GM23248 (cell line): ENCODE measurements around the gene NSD2. TPM values are rescaled to one million over a fixed set of nuclear protein-coding genes. Genes with fewer than 3 reads are reported as not detected.

ENCODE experiments used
- DNase-seq: peaks from one replicate; pipeline ENCODE4 v3.0.0-alpha.2; 2015
- H2AFZ ChIP-seq: fragments of 200-600 bp; sonication (generic); 2 replicates; pipeline ENCODE4 v1.6.1; 2016; ENCODE audit warnings: antibody characterized with exemption
- H3F3A ChIP-seq: fragments of 200-600 bp; sonication (generic); 2 replicates; pipeline ENCODE4 v1.6.1; 2016; ENCODE audit warnings: mild to moderate bottlenecking, antibody characterized with exemption, mixed run types; ENCODE audit not compliant: insufficient read depth
- H3K27ac ChIP-seq: fragments of 200-600 bp; sonication (generic); 2 replicates; pipeline ENCODE4 v1.5.1; 2016; ENCODE audit warnings: mild to moderate bottlenecking
- H3K27me3 ChIP-seq: fragments of 200-600 bp; sonication (generic); replicated peaks from 2 replicates; pipeline ENCODE4 v1.6.1; 2016; ENCODE audit warnings: mild to moderate bottlenecking; ENCODE audit not compliant: insufficient read depth
- H3K36me3 ChIP-seq: fragments of 200-600 bp; sonication (generic); 2 replicates; pipeline ENCODE4 v1.6.1; 2016; ENCODE audit warnings: low read depth, mild to moderate bottlenecking
- H3K4me1 ChIP-seq: fragments of 200-600 bp; sonication (generic); 2 replicates; pipeline ENCODE4 v1.6.1; 2016; ENCODE audit warnings: mild to moderate bottlenecking; ENCODE audit not compliant: insufficient read depth
- H3K4me2 ChIP-seq: fragments of 200-600 bp; sonication (generic); one replicate; pipeline ENCODE4 v1.6.1; 2016; ENCODE audit warnings: mild to moderate bottlenecking; ENCODE audit not compliant: unreplicated experiment
- H3K4me3 ChIP-seq: fragments of 200-600 bp; sonication (generic); 2 replicates; pipeline ENCODE4 v1.5.1; 2016; ENCODE audit warnings: mild to moderate bottlenecking
- H3K79me2 ChIP-seq: fragments of 200-600 bp; sonication (generic); 2 replicates; pipeline ENCODE4 v1.6.1; 2016; ENCODE audit warnings: mild to moderate bottlenecking; ENCODE audit not compliant: insufficient read depth
- H3K9ac ChIP-seq: fragments of 200-600 bp; sonication (generic); 2 replicates; pipeline ENCODE4 v1.6.1; 2016; ENCODE audit warnings: mild to moderate bottlenecking
- H3K9me2 ChIP-seq: fragments of 200-600 bp; sonication (generic); 2 replicates; pipeline ENCODE4 v1.6.1; 2016; ENCODE audit warnings: mixed run types, mild to moderate bottlenecking, moderate library complexity; ENCODE audit not compliant: insufficient read depth
- H3K9me3 ChIP-seq: fragments of 200-600 bp; sonication (generic); one replicate; pipeline ENCODE4 v1.6.1; 2017; ENCODE audit warnings: low read depth
- H4K20me1 ChIP-seq: fragments of 200-600 bp; sonication (generic); 2 replicates; pipeline ENCODE4 v1.6.0; 2016; ENCODE audit not compliant: insufficient read depth
- EZH2 ChIP-seq: fragments of 200-600 bp; sonication (generic); IDR thresholded peaks from 2 replicates; pipeline ENCODE4 v1.6.1; 2018; ENCODE audit warnings: antibody characterized with exemption, mild to moderate bottlenecking; ENCODE audit not compliant: insufficient read depth, poor library complexity, severe bottlenecking
- EZH2phosphoT487 ChIP-seq: fragments of 200-600 bp; sonication (generic); IDR thresholded peaks from 2 replicates; pipeline ENCODE4 v1.6.1; 2018; ENCODE audit warnings: antibody characterized with exemption, moderate library complexity, mild to moderate bottlenecking, low read depth; ENCODE audit not compliant: insufficient read depth
- WGBS, 2 experiments: methylation state at CpG; one replicate each; pipeline ENCODE4 v1.1.6; 2015 to 2017; ENCODE audit warnings: low lambda C conversion rate in 2 of 2, low coverage in 1 of 2; ENCODE audit errors: missing lambda C conversion rate in 2 of 2; 5-methylcytosine and 5-hydroxymethylcytosine counted together
- in situ Hi-C: fragments of 300-500 bp; cut with MboI; formaldehyde crosslinking; loops from 2 replicates; pipeline ENCODE4 v1.15.0; 2020
- polyA plus RNA-seq: library from polyadenylated mRNA; unstranded; fragments of >200 nt; fragmentation: Nextera tagmentation; extraction: Ambion mirVana; gene quantifications from 2 replicates; pipeline ENCODE4 v1.2.1, GENCODE V29; 2016
- total RNA-seq: library from RNA; depleted of rRNA; stranded (reverse); fragments of >200 nt; shearing (Covaris generic); gene quantifications from 2 replicates; pipeline ENCODE4 v1.2.3, GENCODE V29; 2014

NSD2 gene
- total and polyA plus RNA-seq, 2 experiments from 2014 or later = 20.1 to 32.4 TPM

DNA sequence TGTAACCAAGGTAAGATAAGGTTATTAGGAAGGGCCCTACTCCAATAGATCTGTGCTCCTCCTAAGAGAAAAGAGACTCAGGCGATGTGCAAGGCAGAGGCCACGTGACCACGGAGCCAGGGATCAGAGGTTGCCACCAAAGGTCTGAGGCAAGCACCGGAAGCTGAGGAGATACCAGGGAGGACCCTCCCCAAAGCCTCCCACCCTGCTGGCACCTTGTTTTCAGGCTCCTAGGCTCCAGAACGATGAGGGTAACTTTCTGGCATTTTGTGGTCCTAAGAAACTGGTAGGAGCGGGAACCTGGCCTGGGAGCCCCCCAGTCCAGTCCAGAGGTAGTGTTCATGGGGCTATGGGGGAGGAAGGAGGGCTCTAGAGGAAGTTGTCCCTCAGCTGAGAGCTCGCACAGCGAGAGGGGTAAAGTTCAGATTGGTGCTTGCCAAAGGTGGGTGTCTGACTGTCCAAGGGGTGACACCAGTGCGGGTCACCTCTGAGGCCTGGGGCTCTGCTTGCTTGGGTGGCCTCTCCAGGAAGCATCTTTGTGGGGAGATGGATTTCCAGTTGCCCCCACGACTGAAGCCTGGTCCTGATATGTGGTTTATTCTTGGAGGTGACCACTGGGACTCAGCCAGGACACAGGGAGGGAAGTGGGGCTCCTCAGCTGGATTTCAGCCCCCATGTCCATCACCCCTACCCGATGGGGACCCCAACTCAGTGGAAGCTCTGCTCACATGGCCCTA lies 7.7 kb upstream of the NSD2 start:
- H2AFZ ChIP-seq = no peak overlapping the region
- H3K4me3 ChIP-seq = no peak overlapping the region
- H3K79me2 ChIP-seq = no peaks in the 10 kb centered on the region
- H3K27me3 ChIP-seq = no peaks in the 10 kb centered on the region
- H3F3A ChIP-seq = peaks cover 7% of the 10 kb centered on the region; the same call in 1 of the 2 replicates
- H3K4me2 ChIP-seq = no peak overlapping the region
- H3K9ac ChIP-seq = no peak overlapping the region
- H4K20me1 ChIP-seq = no peaks in the 10 kb centered on the region
- no peaks in the 10 kb centered on the region for H3K9me3 ChIP-seq
- no peaks in the 10 kb centered on the region for H3K36me3 ChIP-seq
- H3K4me1 ChIP-seq = no peaks in the 10 kb centered on the region
- in situ Hi-C loops = no loop called here
- no peaks in the 10 kb centered on the region for H3K9me2 ChIP-seq
- no peak for DNase-seq
- 97% methylated on average over 11 of the region's 11 CpGs for WGBS, 2 experiments
- TF ChIP-seq EZH2phosphoT487 (no peak), EZH2 (no peak)
- no peak overlapping the region for H3K27ac ChIP-seq

- Histone ChIP-seq H2AFZ (no peak overlapping the region), H3K4me1 (no peaks in the 10 kb centered on the region), H3K4me2 (no peak overlapping the region), H3K9me2 (no peaks in the 10 kb centered on the region), H3K36me3 (no peaks in the 10 kb centered on the region), H3K9ac (no peak overlapping the region), H3K27ac (no peak overlapping the region), H4K20me1 (no peaks in the 10 kb centered on the region), H3K4me3 (no peak overlapping the region), H3K9me3 (no peaks in the 10 kb centered on the region), H3K79me2 (no peaks in the 10 kb centered on the region), H3F3A (peaks cover 7% of the 10 kb centered on the region; the same call in 1 of the 2 replicates), H3K27me3 (no peaks in the 10 kb centered on the region)
- TF ChIP-seq EZH2 (no peak), EZH2phosphoT487 (no peak)
- 81 to 82% methylated on average over 17 of the region's 17 CpGs for WGBS, 2 experiments
- DNase-seq = no peak
- in situ Hi-C loops = no loop called here
Observed at GRCh38 chr4:1864076-1865008, 6.9 kb upstream of the NSD2 start.

DNA sequence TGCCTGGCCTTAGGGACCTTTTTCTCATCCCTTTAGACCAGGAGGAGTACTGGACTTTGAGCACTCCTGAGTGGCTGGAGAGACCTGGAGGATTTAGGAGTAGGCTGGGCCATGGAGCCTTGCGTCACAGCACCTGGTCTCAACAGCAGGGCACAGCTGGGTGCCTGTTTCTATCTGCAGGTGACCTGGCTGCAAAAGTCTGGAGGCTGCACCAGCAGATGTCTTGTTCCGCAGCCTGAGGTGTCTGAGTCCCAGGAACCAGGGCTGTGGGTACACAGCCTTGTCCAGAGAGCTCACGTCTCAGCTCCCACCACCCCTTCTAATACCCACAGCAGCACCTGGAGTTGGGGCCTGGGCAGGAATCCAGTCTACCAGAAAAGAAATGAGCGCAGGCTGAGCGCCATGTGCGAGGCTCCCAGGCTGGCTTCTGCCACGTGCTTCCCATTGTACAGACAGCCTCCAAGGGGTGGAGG lies 5.0 kb upstream of the NSD2 start:
- Histone ChIP-seq H3K4me1 (peaks cover 3% of the 10 kb centered on the region; the same call in 1 of the 2 replicates), H3K27me3 (no peaks in the 10 kb centered on the region), H3K9ac (no peak overlapping the region), H3F3A (peaks cover 7% of the 10 kb centered on the region; the same call in 1 of the 2 replicates), H3K9me2 (no peaks in the 10 kb centered on the region), H3K9me3 (no peaks in the 10 kb centered on the region), H4K20me1 (no peaks in the 10 kb centered on the region), H3K27ac (no peak overlapping the region), H2AFZ (no peak overlapping the region), H3K4me2 (no peak overlapping the region), H3K79me2 (no peaks in the 10 kb centered on the region), H3K4me3 (no peak overlapping the region), H3K36me3 (no peaks in the 10 kb centered on the region)
- in situ Hi-C loops = no loop called here
- DNase-seq = no peak
- TF ChIP-seq EZH2phosphoT487 (no peak), EZH2 (no peak)
- WGBS, 2 experiments = 64 to 73% methylated on average over 6 to 7 of the region's 7 CpGs

GRCh38 chr4:1868293-1868692 lies 2.9 kb upstream of the NSD2 start:
- Histone ChIP-seq H3K9ac (no peak overlapping the region), H3F3A (peaks cover 12% of the 10 kb centered on the region), H3K9me2 (no peaks in the 10 kb centered on the region), H3K79me2 (peaks cover 12% of the 10 kb centered on the region), H3K27ac (no peak overlapping the region), H3K9me3 (no peaks in the 10 kb centered on the region), H2AFZ (no peak overlapping the region), H3K36me3 (no peaks in the 10 kb centered on the region), H3K4me2 (no peak overlapping the region), H3K4me3 (no peak overlapping the region), H4K20me1 (no peaks in the 10 kb centered on the region), H3K4me1 (peaks cover 14% of the 10 kb centered on the region), H3K27me3 (no peaks in the 10 kb centered on the region)
- 57 to 71% methylated on average over 5 of the region's 5 CpGs for WGBS, 2 experiments
- in situ Hi-C loops = no loop called here
- no peak for TF ChIP-seq EZH2phosphoT487
- no peak for TF ChIP-seq EZH2
- no peak for DNase-seq
